ENCODE results near the gene EVI2A. TPM values are rescaled to one million over a fixed set of nuclear protein-coding genes. Genes with fewer than 3 reads are reported as not detected.
"Not testable (repeated sequence)": the region's sequence is repeated elsewhere in the genome, so short reads cannot be mapped to it uniquely, and the experiment has no call there.

Gene EVI2A
- total RNA-seq, 2 donors from 2014 or later, result 3.1 TPM; not detected in 1

DNA sequence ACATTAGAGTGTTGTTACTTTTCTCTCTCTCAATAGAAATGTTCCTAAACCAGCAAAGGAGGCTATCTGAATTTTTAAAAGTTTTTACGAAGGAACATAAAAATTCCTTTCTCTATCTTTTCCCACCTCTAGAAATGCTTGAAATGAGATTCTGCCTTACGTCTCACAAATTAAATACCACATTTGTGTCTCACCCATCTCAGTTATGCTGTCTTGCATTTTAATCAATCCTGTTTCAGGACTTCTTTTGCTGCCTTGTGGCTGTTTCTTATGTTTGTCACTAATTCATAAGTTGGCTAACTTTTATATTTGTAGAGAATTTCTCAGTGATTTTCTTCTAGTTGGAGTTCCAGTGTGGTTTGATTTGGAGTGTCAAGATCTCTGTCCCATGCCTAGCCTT, 27.8 kb downstream of the EVI2A start:
- Histone ChIP-seq H3K4me3 (no peak overlapping the region), H3K27ac (no peak overlapping the region), H3K4me1 (no peaks in the 10 kb centered on the region), H3K27me3 (no peaks in the 10 kb centered on the region), H3K36me3 (replicated peaks in 1 of 2; ENCODE audit: insufficient read depth in 1 of 2, low read depth in 2 of 2) (no peaks in the 10 kb centered on the region), H3K9me3 (no peaks in the 10 kb centered on the region)
- intact Hi-C loops (cut with DNase I), result no loop called here
- DNase-seq (no peak), ATAC-seq (no peak)
- no peak for TF ChIP-seq POLR2A (IDR thresholded peaks at IDR 0.05)
- TF ChIP-seq, protein P1, sequence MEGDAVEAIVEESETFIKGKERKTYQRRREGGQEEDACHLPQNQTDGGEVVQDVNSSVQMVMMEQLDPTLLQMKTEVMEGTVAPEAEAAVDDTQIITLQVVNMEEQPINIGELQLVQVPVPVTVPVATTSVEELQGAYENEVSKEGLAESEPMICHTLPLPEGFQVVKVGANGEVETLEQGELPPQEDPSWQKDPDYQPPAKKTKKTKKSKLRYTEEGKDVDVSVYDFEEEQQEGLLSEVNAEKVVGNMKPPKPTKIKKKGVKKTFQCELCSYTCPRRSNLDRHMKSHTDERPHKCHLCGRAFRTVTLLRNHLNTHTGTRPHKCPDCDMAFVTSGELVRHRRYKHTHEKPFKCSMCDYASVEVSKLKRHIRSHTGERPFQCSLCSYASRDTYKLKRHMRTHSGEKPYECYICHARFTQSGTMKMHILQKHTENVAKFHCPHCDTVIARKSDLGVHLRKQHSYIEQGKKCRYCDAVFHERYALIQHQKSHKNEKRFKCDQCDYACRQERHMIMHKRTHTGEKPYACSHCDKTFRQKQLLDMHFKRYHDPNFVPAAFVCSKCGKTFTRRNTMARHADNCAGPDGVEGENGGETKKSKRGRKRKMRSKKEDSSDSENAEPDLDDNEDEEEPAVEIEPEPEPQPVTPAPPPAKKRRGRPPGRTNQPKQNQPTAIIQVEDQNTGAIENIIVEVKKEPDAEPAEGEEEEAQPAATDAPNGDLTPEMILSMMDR (IDR thresholded peaks at IDR 0.05), result no peak
- 88 to 96% methylated on average over 2 of the region's 2 CpGs for WGBS, 2 donors

GRCh38 chr17:31291820-31292219, 29.6 kb downstream of the EVI2A start:
- Histone ChIP-seq H3K36me3 (replicated peaks in 1 of 2; ENCODE audit: insufficient read depth in 1 of 2, low read depth in 2 of 2) (no peaks in the 10 kb centered on the region), H3K4me1 (no peaks in the 10 kb centered on the region), H3K27me3 (no peaks in the 10 kb centered on the region), H3K9me3 (no peaks in the 10 kb centered on the region), H3K27ac (no peak overlapping the region), H3K4me3 (no peak overlapping the region)
- TF ChIP-seq POLR2A (IDR thresholded peaks at IDR 0.05), result no peak
- TF ChIP-seq, protein P1 (IDR thresholded peaks at IDR 0.05), result no peak
- intact Hi-C loops (cut with DNase I), result no loop called here
- no peak for ATAC-seq
- DNase-seq, result no peak

DNA sequence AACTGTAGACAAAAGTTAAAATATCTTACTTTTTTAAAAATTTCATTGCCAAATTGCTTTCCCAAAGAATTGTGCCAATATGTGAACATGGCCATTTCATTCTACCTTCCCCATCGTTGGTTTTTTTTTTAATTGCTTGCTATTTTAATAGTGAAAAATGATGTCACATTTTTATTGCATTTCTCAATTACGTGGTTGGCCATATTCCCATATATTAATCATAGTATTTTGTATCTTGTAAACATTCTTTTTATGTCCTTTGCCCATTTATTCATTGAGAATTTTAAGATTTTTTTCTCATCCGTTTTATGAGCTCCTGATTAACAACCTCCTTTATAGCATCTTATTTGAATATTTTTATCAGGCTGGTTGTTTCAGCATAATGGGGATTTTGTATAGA, 31.6 kb downstream of the EVI2A start:
- Histone ChIP-seq H3K36me3 (replicated peaks in 1 of 2; ENCODE audit: insufficient read depth in 1 of 2, low read depth in 2 of 2) (no peaks in the 10 kb centered on the region), H3K27ac (no peak overlapping the region), H3K4me3 (no peak overlapping the region), H3K9me3 (no peaks in the 10 kb centered on the region), H3K27me3 (no peaks in the 10 kb centered on the region), H3K4me1 (no peaks in the 10 kb centered on the region)
- TF ChIP-seq, protein P1 (IDR thresholded peaks at IDR 0.05), result no peak
- TF ChIP-seq POLR2A (IDR thresholded peaks at IDR 0.05), result no peak
- DNase-seq (no peak), ATAC-seq (no peak)
- intact Hi-C loops (cut with DNase I), result no loop called here
- 68 to 69% methylated on average over 3 of the region's 3 CpGs for WGBS, 2 donors

- H3K4me3 ChIP-seq; H3K9me3 ChIP-seq; ATAC-seq; H3K27me3 ChIP-seq; intact Hi-C loops (cut with DNase I); H3K27ac ChIP-seq; H3K36me3 ChIP-seq (replicated peaks in 1 of 2; ENCODE audit: insufficient read depth in 1 of 2, low read depth in 2 of 2); H3K4me1 ChIP-seq; DNase-seq: not testable (repeated sequence)
- WGBS, 2 donors, result 100% methylated on average over 1 of the region's 1 CpG
Measured at GRCh38 chr17:31287932-31288331, 33.5 kb downstream of the EVI2A start.

- TF ChIP-seq POLR2A (IDR thresholded peaks at IDR 0.05), result no peak
- TF ChIP-seq, protein P1 (IDR thresholded peaks at IDR 0.05), result no peak
- no peaks in the 10 kb centered on the region for H3K36me3 ChIP-seq (replicated peaks in 1 of 2; ENCODE audit: insufficient read depth in 1 of 2, low read depth in 2 of 2)
Measured at GRCh38 chr17:31286587-31286986, 34.8 kb downstream of the EVI2A start.

More at GRCh38 chr17:31286587-31286986, 34.8 kb downstream of the EVI2A start:
- H3K27me3 ChIP-seq, result no peaks in the 10 kb centered on the region
- intact Hi-C loops (cut with DNase I), result no loop called here
- H3K27ac ChIP-seq, result no peak overlapping the region
- 77 to 86% methylated on average over 1 of the region's 1 CpG for WGBS, 2 donors
- H3K9me3 ChIP-seq, result no peaks in the 10 kb centered on the region
- no peaks in the 10 kb centered on the region for H3K4me1 ChIP-seq
- DNase-seq (no peak), ATAC-seq (no peak)
- H3K4me3 ChIP-seq, result no peak overlapping the region
